ENCODE measurements around the gene PARN.

The PARN gene

DNA sequence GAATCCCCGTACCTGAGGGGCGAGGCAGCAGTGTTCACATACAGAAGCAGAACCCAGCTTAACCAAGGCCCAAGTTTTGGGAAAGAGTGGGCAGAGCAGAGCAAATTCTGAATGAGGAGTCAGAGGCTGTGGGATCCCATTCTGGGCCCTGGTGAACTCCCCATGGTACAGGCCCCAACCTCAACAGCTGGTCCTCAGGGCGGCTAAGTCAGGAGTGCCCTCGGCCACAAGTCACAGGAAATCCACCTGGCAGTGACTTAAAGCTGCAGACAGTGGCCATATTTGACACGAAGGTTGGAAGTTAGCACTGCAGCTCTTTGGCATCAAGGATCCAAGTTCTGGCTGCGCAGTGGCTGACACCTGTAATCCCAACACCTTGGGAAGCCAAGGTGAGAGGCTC is 237.1 kb downstream of the PARN start:
- Histone ChIP-seq H3K9me3 (ENCODE audit: severe bottlenecking) (no peaks in the 10 kb centered on the region), H3K27ac (no peak overlapping the region), H3K27me3 (ENCODE audit: insufficient read depth, low read depth, severe bottlenecking) (no peaks in the 10 kb centered on the region), H3K36me3 (no peaks in the 10 kb centered on the region), H3K4me3 (ENCODE audit: low read depth, low read length) (no peak overlapping the region)
- TF ChIP-seq, protein P1, sequence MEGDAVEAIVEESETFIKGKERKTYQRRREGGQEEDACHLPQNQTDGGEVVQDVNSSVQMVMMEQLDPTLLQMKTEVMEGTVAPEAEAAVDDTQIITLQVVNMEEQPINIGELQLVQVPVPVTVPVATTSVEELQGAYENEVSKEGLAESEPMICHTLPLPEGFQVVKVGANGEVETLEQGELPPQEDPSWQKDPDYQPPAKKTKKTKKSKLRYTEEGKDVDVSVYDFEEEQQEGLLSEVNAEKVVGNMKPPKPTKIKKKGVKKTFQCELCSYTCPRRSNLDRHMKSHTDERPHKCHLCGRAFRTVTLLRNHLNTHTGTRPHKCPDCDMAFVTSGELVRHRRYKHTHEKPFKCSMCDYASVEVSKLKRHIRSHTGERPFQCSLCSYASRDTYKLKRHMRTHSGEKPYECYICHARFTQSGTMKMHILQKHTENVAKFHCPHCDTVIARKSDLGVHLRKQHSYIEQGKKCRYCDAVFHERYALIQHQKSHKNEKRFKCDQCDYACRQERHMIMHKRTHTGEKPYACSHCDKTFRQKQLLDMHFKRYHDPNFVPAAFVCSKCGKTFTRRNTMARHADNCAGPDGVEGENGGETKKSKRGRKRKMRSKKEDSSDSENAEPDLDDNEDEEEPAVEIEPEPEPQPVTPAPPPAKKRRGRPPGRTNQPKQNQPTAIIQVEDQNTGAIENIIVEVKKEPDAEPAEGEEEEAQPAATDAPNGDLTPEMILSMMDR (IDR thresholded peaks at IDR 0.05; ENCODE audit: low read depth, low read length), result no peak
- DNase-seq, result no peak

DNA sequence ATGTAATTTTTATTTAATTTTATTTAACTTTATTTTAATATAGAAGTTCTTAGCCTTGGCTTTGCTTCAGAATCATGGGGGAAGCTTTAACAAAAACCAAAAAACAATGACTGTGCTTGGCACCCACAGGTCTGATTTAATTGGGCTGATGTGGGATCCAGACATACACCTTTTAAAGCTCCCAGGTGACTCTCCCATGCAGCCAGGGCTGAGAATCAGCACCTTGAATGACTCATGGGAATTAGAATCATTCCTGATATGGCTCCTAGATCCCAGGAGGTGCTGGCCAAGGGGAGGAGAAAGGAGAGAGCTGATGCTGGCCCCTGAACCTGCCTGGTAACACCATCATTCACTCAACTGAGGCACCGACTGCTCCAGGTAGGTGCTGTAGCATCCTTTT is 240.7 kb downstream of the PARN start:
- TF ChIP-seq, protein P1 (IDR thresholded peaks at IDR 0.05; ENCODE audit: low read depth, low read length), result no peak
- Histone ChIP-seq H3K4me3 (ENCODE audit: low read depth, low read length) (no peak overlapping the region), H3K27me3 (ENCODE audit: insufficient read depth, low read depth, severe bottlenecking) (no peaks in the 10 kb centered on the region)

DNA sequence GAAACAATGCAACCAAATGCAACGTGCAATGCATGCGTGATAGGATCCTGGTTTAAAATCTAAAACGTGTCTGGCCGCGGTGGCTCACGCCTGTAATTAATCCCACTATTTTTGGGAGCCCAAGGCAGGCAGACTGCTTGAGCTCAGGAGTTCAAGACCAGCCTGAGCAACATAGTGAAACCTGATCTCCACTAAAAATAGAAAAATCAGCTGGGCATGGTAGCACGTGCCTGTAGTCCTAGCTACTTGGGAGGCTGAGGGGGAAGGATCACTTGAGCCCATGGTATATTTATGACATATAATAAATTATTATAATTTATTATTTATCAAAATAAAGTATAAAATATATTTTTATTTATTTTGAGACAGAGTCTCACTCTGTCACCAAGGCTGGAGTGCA is 241.8 kb downstream of the PARN start:
- no peak for DNase-seq
- H3K27me3 ChIP-seq (ENCODE audit: insufficient read depth, low read depth, severe bottlenecking), result no peaks in the 10 kb centered on the region
- no peaks in the 10 kb centered on the region for H3K9me3 ChIP-seq (ENCODE audit: severe bottlenecking)
- H3K27ac ChIP-seq, result no peak overlapping the region
- no peak overlapping the region for H3K4me3 ChIP-seq (ENCODE audit: low read depth, low read length)
- no peaks in the 10 kb centered on the region for H3K36me3 ChIP-seq
- TF ChIP-seq, protein P1 (IDR thresholded peaks at IDR 0.05; ENCODE audit: low read depth, low read length), result no peak

More for the DNA sequence above, 240.7 kb downstream of the PARN start:
- Histone ChIP-seq H3K36me3 (no peaks in the 10 kb centered on the region), H3K27ac (no peak overlapping the region), H3K9me3 (ENCODE audit: severe bottlenecking) (no peaks in the 10 kb centered on the region)
- no peak for DNase-seq

DNA sequence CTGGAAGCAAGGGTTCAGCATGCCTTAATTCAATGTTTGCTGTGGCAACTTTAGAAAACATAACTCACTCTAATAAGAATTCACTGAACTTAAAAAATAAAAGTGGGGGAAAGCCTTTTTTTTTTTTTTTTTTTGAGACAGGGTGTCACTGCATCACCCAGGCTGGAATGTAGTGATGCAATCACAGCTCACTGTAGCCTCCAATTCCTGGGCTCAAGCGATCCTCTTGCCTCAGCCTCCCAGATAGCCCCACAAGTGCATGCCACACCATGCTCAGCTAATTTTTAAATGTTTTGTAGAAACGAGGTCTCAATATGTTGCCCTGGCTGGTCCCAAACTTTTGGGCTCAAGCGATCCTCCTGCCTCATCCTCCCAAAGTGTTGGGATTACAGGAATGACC is 243.9 kb downstream of the PARN start:
- H3K27ac ChIP-seq, result no peak overlapping the region
- TF ChIP-seq, protein P1 (IDR thresholded peaks at IDR 0.05; ENCODE audit: low read depth, low read length), result no peak
- no peaks in the 10 kb centered on the region for H3K27me3 ChIP-seq (ENCODE audit: insufficient read depth, low read depth, severe bottlenecking)
- H3K36me3 ChIP-seq, result no peaks in the 10 kb centered on the region
- no peaks in the 10 kb centered on the region for H3K9me3 ChIP-seq (ENCODE audit: severe bottlenecking)
- H3K4me3 ChIP-seq (ENCODE audit: low read depth, low read length), result no peak overlapping the region
- no peak for DNase-seq
